Choroid plexus epithelial cell (primary cell): ENCODE measurements around the gene PCK2.

Experiments
- DNase-seq: peaks from one replicate; pipeline ENCODE4 v3.0.0-alpha.2; 2010; ENCODE audit warnings: low read depth
- H3K4me3 ChIP-seq: 2 replicates; pipeline ENCODE4 v1.5.1; 2011; ENCODE audit warnings: low read depth, mild to moderate bottlenecking, control low read depth, low read length, moderate library complexity
- CTCF ChIP-seq: conservative IDR thresholded peaks from 2 replicates; pipeline ENCODE4 v1.5.1; 2011; ENCODE audit warnings: low read depth, mild to moderate bottlenecking, control low read depth, inconsistent platforms, low read length, moderate library complexity

The PCK2 gene

GRCh38 chr14:24141097-24141880, 47.2 kb downstream of the PCK2 start, which contains the start of gene EMC9:
Gene EMC9 (minus strand): TSS chr14:24141591. CDS start chr14:24141304, 287 bp downstream.
- peak; percentile 49 for TF ChIP-seq CTCF
- DNase-seq = peak; percentile 100
- peak within 1 kb of the TSS; percentile 92 for H3K4me3 ChIP-seq

GRCh38 chr14:24143511-24143910, 49.4 kb downstream of the PCK2 start:
- no peak overlapping the region for H3K4me3 ChIP-seq
- TF ChIP-seq CTCF = no peak
- DNase-seq = peak; percentile 20

GRCh38 chr14:24144451-24144850, 50.3 kb downstream of the PCK2 start:
- no peak for TF ChIP-seq CTCF
- H3K4me3 ChIP-seq = no peak overlapping the region
- DNase-seq = no peak

GRCh38 chr14:24145219-24145618, 51.1 kb downstream of the PCK2 start:
- peak overlapping the region; percentile 87 for H3K4me3 ChIP-seq
- TF ChIP-seq CTCF = no peak
- DNase-seq = no peak

- TF ChIP-seq CTCF = no peak
Measured at GRCh38 chr14:24145690-24146452, 51.8 kb downstream of the PCK2 start.

GRCh38 chr14:24146453-24146977, 52.4 kb downstream of the PCK2 start, which contains the start of gene PSME2:
Gene PSME2 (minus strand): TSS chr14:24146610. CDS start chr14:24146581, 29 bp downstream.
- H3K4me3 ChIP-seq = peak within 1 kb of the TSS; percentile 87
- TF ChIP-seq CTCF = no peak
- DNase-seq = peak; percentile 99

More at GRCh38 chr14:24145690-24146452, 51.8 kb downstream of the PCK2 start:
- H3K4me3 ChIP-seq = peak overlapping the region; percentile 87
- peak; percentile 30 for DNase-seq
